Pancreas (tissue), 10 donors: ENCODE data around the gene KCNK2. TPM values are rescaled to one million over a fixed set of nuclear protein-coding genes. Genes with fewer than 3 reads are reported as not detected.

Source experiments
- ATAC-seq, 4 donors: fragments of 200-7000 bp; cut with Tn5 transposase; one replicate each; pipeline versions ENCODE4 v1.8.0 to v1.9.1; 2020; ENCODE audit warnings: mild to moderate bottlenecking in 4 of 4, moderate library complexity in 4 of 4
- DNase-seq, 6 donors: peaks; one replicate each; pipeline ENCODE4 v3.0.0-alpha.2; 2020
- FAIRE-seq: peaks from 2 replicates; lab custom pipeline; 2012; peaks lifted over from hg19 to GRCh38; lab: Jason Lieb, UNC
- H3K27ac ChIP-seq, 4 donors: fragments of 200-600 bp; sonication (generic); 1 replicate in 3 of 4; 2 replicates in 1 of 4; pipeline versions ENCODE4 v1.5.0 to v1.8.0; 2020
- H3K27me3 ChIP-seq, 4 donors: fragments of 200-600 bp; one replicate each; pipeline ENCODE4 v1.8.0; 2021
- H3K36me3 ChIP-seq, 3 donors: fragments of 200-600 bp; sonication (generic) in 1 of 3; one replicate each; pipeline versions ENCODE4 v1.5.0 to v1.8.0; 2020 to 2021
- H3K4me1 ChIP-seq, 3 donors: fragments of 200-600 bp; one replicate each; pipeline ENCODE4 v1.8.0; 2021
- H3K4me3 ChIP-seq, 4 donors: fragments of 200-600 bp; sonication (generic) in 2 of 4; one replicate each; pipeline versions ENCODE4 v1.5.0 to v1.8.0; 2020 to 2021
- H3K9me3 ChIP-seq, 4 donors: fragments of 200-600 bp; one replicate each; pipeline ENCODE4 v1.8.0; 2021
- WGBS, 2 donors: extraction: QIAGEN DNeasy Blood & Tissue Kit; methylation state at CpG; one replicate each; pipeline ENCODE4 v1.1.7; 2013; 5-methylcytosine and 5-hydroxymethylcytosine counted together
- intact Hi-C, 3 donors: fragments of 100-400 bp; cut with DNase I; formaldehyde crosslinking; loops; one replicate each; pipeline versions ENCODE4 v1.11.1 to v1.14.2; 2022
- polyA plus RNA-seq, 2 donors: library from polyadenylated mRNA; stranded (reverse); fragments of 200-250 nt; gene quantifications; one replicate each; pipeline ENCODE4 v1.2.3, GENCODE V29; 2013
- total RNA-seq, 6 donors: library from RNA; stranded (reverse); fragmentation: NEBNext Ultra II Directional in 4 of 6; extraction: Animal tissue kit (Norgen Biotek cat#: 25700) in 4 of 6; gene quantifications; one replicate each; pipeline versions ENCODE4 v1.2.1 to v1.2.4, GENCODE V29; 2021 to 2023
- TF ChIP-seq, protein P1 (sequence below), 4 donors: fragments of 200-600 bp; sonication (generic) in 3 of 4; IDR thresholded peaks; one replicate each; pipeline versions ENCODE4 v1.5.0 to v1.8.0; 2021; ENCODE audit warnings: antibody characterized with exemption in 4 of 4
- donor health status: healthy with polysubstance abuse.
- donor health status: DM: no; HTN: no; CAD: no; lungs with moderate emphysema.
- donor health status: DM: no; HTN: no; CAD: no.
- donor health status: control.
- donor health status: control.
- donor health status: Bipolar disorder and iron deficiency.
- donor health status: DM: yes; HTN: yes; CAD: no.
- donor health status: DM: no; HTN: no; CAD: no.
- donor health status: DM: no; HTN: no; CAD: no.
- donor health status: DM: yes; HTN: yes; CAD: no.

The KCNK2 gene
- total and polyA plus RNA-seq, 8 donors = 0.12 to 2.4 (median 0.57) TPM

DNA sequence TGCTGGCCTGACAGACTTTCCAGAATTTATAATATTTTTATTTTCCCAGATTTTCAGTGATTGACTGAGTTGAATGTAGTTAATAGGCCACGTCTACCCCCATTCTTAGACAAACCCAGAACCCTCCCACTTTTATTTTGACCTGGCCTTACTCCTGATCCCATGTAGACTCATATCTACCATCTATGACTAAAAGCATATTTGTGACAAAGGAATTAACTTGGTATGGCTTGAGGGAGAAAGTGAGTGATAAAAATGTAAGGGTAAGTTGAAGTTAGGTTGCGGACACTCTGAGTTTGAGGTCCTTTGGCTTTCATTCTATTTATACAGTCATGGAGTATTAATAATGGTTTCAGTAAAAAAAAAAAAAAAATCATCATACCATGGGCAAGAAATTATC lies 168.4 kb downstream of the KCNK2 start:
- Histone ChIP-seq H3K36me3 (no peaks in the 10 kb centered on the region), H3K4me3 (no peak overlapping the region), H3K27me3 (no peaks in the 10 kb centered on the region), H3K4me1 (no peaks in the 10 kb centered on the region), H3K27ac (no peak overlapping the region), H3K9me3 (no peaks in the 10 kb centered on the region)
- TF ChIP-seq, protein P1, sequence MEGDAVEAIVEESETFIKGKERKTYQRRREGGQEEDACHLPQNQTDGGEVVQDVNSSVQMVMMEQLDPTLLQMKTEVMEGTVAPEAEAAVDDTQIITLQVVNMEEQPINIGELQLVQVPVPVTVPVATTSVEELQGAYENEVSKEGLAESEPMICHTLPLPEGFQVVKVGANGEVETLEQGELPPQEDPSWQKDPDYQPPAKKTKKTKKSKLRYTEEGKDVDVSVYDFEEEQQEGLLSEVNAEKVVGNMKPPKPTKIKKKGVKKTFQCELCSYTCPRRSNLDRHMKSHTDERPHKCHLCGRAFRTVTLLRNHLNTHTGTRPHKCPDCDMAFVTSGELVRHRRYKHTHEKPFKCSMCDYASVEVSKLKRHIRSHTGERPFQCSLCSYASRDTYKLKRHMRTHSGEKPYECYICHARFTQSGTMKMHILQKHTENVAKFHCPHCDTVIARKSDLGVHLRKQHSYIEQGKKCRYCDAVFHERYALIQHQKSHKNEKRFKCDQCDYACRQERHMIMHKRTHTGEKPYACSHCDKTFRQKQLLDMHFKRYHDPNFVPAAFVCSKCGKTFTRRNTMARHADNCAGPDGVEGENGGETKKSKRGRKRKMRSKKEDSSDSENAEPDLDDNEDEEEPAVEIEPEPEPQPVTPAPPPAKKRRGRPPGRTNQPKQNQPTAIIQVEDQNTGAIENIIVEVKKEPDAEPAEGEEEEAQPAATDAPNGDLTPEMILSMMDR (IDR thresholded peaks at IDR 0.05) = no peak
- WGBS, 2 donors = 71 to 82% methylated on average over 2 of the region's 2 CpGs
- ATAC-seq (no peak), DNase-seq (no peak), FAIRE-seq (no peak)
- intact Hi-C loops = no loop called here

DNA sequence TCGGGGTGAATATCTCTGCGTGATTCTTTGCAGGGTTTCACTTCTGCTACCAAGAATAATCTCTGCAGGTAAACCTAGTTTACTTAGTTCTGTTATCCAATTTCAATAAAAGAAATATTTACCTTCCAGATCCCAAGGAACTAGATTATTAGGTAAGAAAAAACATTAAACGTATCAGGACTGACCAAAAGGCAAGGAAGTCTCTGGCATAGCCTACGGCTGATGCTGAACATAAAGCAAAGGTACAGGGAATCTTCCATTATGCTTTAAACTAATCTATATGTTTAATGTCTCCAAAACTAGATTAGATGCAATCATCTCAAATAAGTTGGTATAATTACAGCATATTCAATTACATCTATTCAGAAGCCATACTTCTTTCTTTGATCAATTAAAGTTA lies 168.9 kb downstream of the KCNK2 start:
- no peak overlapping the region for H3K4me3 ChIP-seq
- TF ChIP-seq, protein P1 (IDR thresholded peaks at IDR 0.05) = no peak
- intact Hi-C loops = no loop called here
- ATAC-seq (no peak), DNase-seq (no peak), FAIRE-seq (no peak)
- H3K27me3 ChIP-seq = no peaks in the 10 kb centered on the region
- no peaks in the 10 kb centered on the region for H3K9me3 ChIP-seq
- no peak overlapping the region for H3K27ac ChIP-seq
- WGBS, 2 donors = 63 to 72% methylated on average over 4 of the region's 4 CpGs
- H3K4me1 ChIP-seq = no peaks in the 10 kb centered on the region
- no peaks in the 10 kb centered on the region for H3K36me3 ChIP-seq

DNA sequence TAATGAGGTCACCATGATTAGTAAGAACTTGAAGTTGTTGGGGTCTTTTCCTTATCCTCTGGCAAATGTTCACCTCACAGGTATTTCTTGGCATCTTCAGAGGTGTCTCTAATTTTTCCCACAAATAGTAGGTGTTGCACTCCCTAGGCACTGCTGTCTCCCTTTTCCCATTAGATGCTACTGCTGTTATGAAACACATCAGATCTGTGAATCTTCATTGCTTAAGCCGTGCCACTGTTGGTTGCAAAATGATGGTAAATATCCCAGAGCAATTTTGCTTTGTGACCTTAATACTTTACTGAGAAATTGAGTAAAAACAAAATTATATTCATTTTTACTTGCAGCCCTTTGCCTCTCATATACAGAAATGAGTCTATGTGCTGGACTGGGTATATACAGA lies 169.6 kb downstream of the KCNK2 start:
- Histone ChIP-seq H3K9me3 (no peaks in the 10 kb centered on the region), H3K36me3 (no peaks in the 10 kb centered on the region), H3K4me1 (no peaks in the 10 kb centered on the region), H3K27ac (no peak overlapping the region), H3K4me3 (no peak overlapping the region), H3K27me3 (no peaks in the 10 kb centered on the region)
- TF ChIP-seq, protein P1 (IDR thresholded peaks at IDR 0.05) = no peak
- DNase-seq (no peak), ATAC-seq (no peak), FAIRE-seq (no peak)
- intact Hi-C loops = no loop called here
- 61 to 85% methylated on average over 1 of the region's 1 CpG for WGBS, 2 donors

DNA sequence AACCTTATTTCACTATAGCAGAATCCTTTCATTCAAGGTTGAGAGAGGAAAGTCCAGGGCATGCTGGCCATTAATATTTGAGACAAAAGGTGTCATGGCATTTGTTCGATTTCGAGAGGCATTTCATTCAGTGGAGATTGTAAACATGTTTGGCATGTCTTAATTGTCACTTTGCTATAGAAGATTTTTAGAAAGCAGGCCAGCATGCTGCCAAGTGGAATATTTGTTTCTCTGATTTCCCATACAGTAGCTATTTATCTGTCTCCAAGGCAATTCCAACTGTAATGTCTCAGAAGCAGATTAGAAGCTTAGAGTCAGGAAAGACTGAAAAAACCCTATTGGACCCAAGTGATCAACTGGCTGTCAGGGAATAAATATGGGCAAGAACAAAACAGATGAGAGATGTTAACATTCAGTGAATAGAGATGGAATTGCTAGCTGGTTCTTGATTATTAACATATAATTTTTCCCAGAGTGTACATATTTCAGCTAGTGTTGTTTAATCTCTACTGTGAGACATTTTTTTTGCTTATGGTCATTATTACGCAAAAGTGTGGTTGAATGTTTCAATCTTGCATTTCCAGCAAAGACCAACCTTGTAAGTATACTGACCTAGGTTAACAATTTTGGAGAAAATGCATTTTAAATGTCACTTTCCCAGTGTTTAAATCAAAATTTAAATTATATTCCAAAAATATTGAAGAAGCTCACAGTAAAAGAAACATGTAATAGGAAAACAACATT lies 174.6 kb downstream of the KCNK2 start:
- Histone ChIP-seq H3K36me3 (no peaks in the 10 kb centered on the region), H3K4me3 (no peak overlapping the region), H3K4me1 (no peaks in the 10 kb centered on the region), H3K9me3 (no peaks in the 10 kb centered on the region), H3K27me3 (no peaks in the 10 kb centered on the region), H3K27ac (no peak overlapping the region)
- FAIRE-seq (no peak), ATAC-seq (no peak), DNase-seq (no peak)
- 43 to 56% methylated on average over 3 of the region's 3 CpGs for WGBS, 2 donors
- intact Hi-C loops = no loop called here
- TF ChIP-seq, protein P1 (IDR thresholded peaks at IDR 0.05) = no peak

DNA sequence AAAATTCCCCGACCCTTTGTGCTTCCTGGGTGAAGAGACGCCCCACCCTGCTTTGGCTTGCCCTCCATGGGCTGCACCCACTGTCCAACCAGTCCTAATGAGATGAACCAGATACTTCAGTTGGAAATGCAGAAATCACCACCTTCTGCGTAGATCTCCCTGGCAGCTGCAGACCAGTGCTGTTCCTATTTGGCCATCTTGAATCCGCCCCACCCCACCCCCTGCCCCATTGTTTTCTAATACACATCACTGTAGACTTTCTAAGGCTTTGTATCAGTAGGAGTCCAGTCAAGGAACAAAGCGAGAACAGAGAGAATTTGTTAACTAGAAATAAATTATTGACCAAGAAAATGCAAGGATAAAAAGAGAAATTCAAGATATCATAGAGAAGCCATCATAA lies 178.2 kb downstream of the KCNK2 start:
- intact Hi-C loops = no loop called here
- 47 to 73% methylated on average over 5 of the region's 5 CpGs for WGBS, 2 donors
- Histone ChIP-seq H3K27ac (no peak overlapping the region), H3K4me3 (no peak overlapping the region), H3K9me3 (no peaks in the 10 kb centered on the region), H3K36me3 (no peaks in the 10 kb centered on the region), H3K27me3 (no peaks in the 10 kb centered on the region), H3K4me1 (no peaks in the 10 kb centered on the region)
- no peak for ATAC-seq
- DNase-seq = no peak
- TF ChIP-seq, protein P1 (IDR thresholded peaks at IDR 0.05) = no peak
- FAIRE-seq = no peak
